Liver (tissue), 3 donors: ENCODE results near the gene GGA1.

ENCODE experiments used
- EGR1 ChIP-seq, 2 donors: IDR thresholded peaks; 2 replicates each; pipeline ENCODE4 v1.6.1; 2016 to 2018; ENCODE audit warnings: antibody characterized with exemption in 2 of 2, low read depth in 2 of 2
- HNF4A ChIP-seq, 2 donors: conservative IDR thresholded peaks; 2 replicates each; pipeline ENCODE4 v1.6.1; 2016; ENCODE audit warnings: antibody characterized with exemption in 2 of 2, mild to moderate bottlenecking in 2 of 2
- RAD21 ChIP-seq, 2 donors: IDR thresholded peaks; 2 replicates each; pipeline ENCODE4 v1.6.1; 2016; ENCODE audit warnings: antibody characterized with exemption in 2 of 2, mild to moderate bottlenecking in 2 of 2
- RXRA ChIP-seq, 2 donors: IDR thresholded peaks; 2 replicates each; pipeline ENCODE4 v1.6.1; 2017 to 2018; ENCODE audit warnings: antibody characterized with exemption in 2 of 2, mild to moderate bottlenecking in 1 of 2
- SP1 ChIP-seq: IDR thresholded peaks from 2 replicates; pipeline ENCODE4 v1.6.1; 2018; ENCODE audit warnings: antibody characterized with exemption, mild to moderate bottlenecking
- TAF1 ChIP-seq: conservative IDR thresholded peaks from 2 replicates; pipeline ENCODE4 v1.6.1; 2016; ENCODE audit warnings: antibody characterized with exemption, mild to moderate bottlenecking
- TF ChIP-seq, protein P1 (sequence below): fragments of 150-350 bp; IDR thresholded peaks from 2 replicates; pipeline ENCODE4 v1.5.1; 2017; ENCODE audit warnings: improper control_type of control experiment, low read depth, low read length; ENCODE audit not compliant: missing input control
- TF ChIP-seq, protein P2 (sequence below): IDR thresholded peaks from 2 replicates; pipeline ENCODE4 v1.6.1; 2016; ENCODE audit warnings: antibody characterized with exemption
- TF ChIP-seq, protein P3 (sequence below): IDR thresholded peaks from 2 replicates; pipeline ENCODE4 v1.6.1; 2016; ENCODE audit warnings: antibody characterized with exemption, mild to moderate bottlenecking
- TF ChIP-seq, protein P4 (sequence below): IDR thresholded peaks from 2 replicates; pipeline ENCODE4 v1.6.1; 2016; ENCODE audit warnings: antibody characterized with exemption
- donor health status: healthy.
- donor health status: healthy.

DNA sequence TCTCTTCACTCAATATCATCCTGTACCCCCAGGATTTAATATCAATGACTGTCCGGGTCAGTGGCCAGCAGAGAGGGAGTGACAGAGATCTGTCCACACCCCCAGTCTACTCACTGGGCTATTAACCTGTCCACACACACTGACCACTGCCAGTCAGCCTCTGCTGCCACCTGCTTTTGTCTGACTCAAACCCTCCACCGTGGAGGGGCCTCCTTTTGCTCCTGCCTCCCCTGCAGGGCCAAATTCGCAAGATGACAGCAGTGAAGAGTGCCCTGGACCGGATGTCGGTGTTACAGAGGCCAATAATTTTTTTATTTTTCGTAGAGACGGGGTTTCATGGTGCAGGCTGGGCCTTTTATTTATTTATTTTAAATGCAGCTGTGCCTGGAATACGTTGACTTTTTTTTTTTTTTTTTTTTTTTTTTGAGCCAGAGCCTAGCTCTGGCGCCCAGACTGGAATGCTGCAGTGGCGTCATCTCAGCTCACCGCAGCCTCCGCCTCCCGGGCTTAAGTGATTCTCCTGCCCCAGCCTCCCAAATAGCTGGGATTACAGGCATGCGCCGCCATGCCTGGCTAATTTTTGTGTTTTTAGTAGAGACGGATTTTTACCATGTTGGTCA lies 55.0 kb downstream of the GGA1 start:
- TF ChIP-seq, protein P1, sequence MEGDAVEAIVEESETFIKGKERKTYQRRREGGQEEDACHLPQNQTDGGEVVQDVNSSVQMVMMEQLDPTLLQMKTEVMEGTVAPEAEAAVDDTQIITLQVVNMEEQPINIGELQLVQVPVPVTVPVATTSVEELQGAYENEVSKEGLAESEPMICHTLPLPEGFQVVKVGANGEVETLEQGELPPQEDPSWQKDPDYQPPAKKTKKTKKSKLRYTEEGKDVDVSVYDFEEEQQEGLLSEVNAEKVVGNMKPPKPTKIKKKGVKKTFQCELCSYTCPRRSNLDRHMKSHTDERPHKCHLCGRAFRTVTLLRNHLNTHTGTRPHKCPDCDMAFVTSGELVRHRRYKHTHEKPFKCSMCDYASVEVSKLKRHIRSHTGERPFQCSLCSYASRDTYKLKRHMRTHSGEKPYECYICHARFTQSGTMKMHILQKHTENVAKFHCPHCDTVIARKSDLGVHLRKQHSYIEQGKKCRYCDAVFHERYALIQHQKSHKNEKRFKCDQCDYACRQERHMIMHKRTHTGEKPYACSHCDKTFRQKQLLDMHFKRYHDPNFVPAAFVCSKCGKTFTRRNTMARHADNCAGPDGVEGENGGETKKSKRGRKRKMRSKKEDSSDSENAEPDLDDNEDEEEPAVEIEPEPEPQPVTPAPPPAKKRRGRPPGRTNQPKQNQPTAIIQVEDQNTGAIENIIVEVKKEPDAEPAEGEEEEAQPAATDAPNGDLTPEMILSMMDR = no peak
- TF ChIP-seq SP1 (no peak), RAD21 (IDR thresholded peaks at IDR 0.05) (no peak), TAF1 (no peak), EGR1 (IDR thresholded peaks at IDR 0.05; ENCODE audit: low read depth in 2 of 2) (no peak), RXRA (IDR thresholded peaks at IDR 0.05) (no peak), HNF4A (conservative IDR thresholded peaks at IDR 0.05) (no peak)
- TF ChIP-seq, protein P2, sequence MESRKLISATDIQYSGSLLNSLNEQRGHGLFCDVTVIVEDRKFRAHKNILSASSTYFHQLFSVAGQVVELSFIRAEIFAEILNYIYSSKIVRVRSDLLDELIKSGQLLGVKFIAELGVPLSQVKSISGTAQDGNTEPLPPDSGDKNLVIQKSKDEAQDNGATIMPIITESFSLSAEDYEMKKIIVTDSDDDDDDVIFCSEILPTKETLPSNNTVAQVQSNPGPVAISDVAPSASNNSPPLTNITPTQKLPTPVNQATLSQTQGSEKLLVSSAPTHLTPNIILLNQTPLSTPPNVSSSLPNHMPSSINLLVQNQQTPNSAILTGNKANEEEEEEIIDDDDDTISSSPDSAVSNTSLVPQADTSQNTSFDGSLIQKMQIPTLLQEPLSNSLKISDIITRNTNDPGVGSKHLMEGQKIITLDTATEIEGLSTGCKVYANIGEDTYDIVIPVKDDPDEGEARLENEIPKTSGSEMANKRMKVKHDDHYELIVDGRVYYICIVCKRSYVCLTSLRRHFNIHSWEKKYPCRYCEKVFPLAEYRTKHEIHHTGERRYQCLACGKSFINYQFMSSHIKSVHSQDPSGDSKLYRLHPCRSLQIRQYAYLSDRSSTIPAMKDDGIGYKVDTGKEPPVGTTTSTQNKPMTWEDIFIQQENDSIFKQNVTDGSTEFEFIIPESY = no peak
- TF ChIP-seq, protein P3, sequence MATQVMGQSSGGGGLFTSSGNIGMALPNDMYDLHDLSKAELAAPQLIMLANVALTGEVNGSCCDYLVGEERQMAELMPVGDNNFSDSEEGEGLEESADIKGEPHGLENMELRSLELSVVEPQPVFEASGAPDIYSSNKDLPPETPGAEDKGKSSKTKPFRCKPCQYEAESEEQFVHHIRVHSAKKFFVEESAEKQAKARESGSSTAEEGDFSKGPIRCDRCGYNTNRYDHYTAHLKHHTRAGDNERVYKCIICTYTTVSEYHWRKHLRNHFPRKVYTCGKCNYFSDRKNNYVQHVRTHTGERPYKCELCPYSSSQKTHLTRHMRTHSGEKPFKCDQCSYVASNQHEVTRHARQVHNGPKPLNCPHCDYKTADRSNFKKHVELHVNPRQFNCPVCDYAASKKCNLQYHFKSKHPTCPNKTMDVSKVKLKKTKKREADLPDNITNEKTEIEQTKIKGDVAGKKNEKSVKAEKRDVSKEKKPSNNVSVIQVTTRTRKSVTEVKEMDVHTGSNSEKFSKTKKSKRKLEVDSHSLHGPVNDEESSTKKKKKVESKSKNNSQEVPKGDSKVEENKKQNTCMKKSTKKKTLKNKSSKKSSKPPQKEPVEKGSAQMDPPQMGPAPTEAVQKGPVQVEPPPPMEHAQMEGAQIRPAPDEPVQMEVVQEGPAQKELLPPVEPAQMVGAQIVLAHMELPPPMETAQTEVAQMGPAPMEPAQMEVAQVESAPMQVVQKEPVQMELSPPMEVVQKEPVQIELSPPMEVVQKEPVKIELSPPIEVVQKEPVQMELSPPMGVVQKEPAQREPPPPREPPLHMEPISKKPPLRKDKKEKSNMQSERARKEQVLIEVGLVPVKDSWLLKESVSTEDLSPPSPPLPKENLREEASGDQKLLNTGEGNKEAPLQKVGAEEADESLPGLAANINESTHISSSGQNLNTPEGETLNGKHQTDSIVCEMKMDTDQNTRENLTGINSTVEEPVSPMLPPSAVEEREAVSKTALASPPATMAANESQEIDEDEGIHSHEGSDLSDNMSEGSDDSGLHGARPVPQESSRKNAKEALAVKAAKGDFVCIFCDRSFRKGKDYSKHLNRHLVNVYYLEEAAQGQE = no peak
- TF ChIP-seq, protein P4, sequence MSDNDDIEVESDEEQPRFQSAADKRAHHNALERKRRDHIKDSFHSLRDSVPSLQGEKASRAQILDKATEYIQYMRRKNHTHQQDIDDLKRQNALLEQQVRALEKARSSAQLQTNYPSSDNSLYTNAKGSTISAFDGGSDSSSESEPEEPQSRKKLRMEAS = no peak
